T47D (cell line): ENCODE results near the gene PRKCA.

ENCODE experiments used
- DNase-seq, 2 experiments: peaks; one replicate each; pipeline versions ENCODE4 v3.0.0 to v3.0.0-alpha.2; 2011 to 2012; ENCODE audit warnings: low read depth in 1 of 2, low spot score in 1 of 2
- JUND ChIP-seq: IDR thresholded peaks from 2 replicates; pipeline ENCODE4 v1.6.1; 2012; ENCODE audit warnings: low read depth
- in situ Hi-C: cut with HindIII; loops from 2 replicates; pipeline ENCODE4 v1.10.0; 2016; ENCODE audit warnings: low sequenced_read_pairs, low pct_unique_long_range_greater_than_20kb

Gene PRKCA

DNA sequence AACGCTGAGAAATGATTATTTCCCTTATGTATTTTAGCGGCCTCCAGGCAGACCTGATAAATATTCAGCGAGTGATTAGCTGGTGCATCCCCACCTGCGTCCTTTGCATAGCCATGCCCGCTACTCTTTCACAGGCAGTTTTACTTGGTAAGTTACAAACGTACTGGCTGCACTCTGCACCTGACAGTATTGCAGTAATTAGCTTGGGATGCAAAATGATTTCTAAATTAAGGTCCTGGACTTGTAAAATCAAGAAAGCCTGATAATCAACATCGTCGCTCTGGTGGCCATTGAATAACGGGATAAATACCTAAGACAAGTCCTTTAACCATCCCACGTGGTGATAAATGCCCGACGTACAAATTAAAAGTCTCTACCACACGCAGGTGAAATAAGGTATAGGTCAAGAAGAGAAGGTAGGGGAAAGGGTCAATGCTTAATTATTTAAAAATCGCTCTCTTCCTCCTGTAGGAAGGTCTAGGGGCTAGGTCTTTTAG lies 998 bp upstream of the PRKCA start:
- no peak for DNase-seq
- TF ChIP-seq JUND = no peak
- in situ Hi-C loops = no loop called here

DNA sequence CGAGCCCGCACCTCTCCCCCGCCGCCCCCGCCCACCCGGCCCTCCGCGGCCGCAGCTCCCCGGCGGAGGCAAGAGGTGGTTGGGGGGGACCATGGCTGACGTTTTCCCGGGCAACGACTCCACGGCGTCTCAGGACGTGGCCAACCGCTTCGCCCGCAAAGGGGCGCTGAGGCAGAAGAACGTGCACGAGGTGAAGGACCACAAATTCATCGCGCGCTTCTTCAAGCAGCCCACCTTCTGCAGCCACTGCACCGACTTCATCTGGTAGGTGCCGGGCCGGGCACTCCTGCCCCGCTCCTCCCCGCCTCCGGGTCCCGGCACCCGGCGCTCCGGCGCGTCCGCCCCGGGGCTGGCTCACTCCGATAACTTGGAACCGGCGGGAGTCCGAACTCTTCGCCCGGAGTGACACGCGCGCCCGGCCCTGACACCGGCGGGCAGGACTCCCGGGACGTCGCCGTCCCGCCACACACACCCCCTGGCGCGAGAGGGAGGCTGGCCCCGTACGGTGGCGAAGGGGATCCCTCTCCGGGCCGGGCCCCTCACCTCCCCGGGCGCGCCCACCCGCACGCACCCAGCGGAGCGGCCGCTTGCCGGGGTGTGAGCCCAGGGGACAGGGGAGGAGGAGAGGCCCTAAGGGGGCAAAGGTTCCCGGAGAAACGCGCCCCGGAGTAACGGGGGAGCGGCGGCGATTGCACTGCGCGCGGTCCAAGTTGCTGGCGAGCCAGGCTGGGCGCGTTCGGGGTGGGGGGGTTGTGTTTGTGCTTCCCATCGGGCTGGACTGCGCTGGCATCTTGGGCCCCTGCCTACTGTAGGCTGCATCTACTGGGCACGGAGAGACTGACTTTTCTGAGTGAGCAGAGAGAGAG lies 581 bp downstream of the PRKCA start:
- in situ Hi-C loops = no loop called here
- DNase-seq = peak; percentile 21 to 74
- TF ChIP-seq JUND = no peak

DNA sequence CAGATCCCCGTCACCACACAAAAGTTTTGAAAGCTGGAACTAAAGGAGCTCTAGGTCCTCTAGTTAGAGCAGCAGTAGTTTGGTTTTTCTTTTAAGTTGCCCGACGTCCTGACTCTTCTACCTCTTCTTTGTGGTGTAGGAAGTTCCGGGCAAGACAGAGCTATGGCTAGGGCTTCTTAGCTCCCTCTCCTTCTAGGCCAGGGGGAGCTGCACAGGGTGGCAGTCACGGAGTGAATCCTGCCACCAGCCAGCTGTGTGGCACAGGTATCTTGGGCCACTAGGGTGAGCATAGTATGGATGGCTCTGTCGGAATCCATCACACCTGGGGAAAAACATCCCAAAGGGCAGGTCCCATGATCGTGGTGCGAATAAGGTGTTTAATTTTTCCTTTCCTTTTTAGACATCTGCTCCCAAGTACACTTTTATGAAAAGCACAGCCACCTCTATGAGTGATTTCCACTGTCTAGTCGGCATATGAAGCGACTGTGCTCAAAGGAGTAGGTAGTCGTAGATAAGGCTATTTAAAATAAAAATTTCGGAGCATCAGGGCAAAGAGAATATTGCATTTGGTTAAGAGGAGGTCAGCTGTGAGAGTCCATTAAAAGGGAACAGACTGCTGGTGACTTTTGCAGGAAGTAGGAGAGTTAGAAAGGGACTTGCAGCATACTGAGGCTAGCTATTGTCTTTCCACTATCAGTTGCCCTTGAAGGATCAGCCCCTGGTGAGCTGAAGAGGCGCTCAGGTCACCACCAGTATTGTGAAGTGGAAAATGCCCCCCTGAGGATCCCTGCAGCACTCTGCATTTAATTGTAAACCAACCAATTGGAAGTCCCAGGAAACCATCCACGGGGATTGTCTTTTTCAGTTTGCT lies 2.1 kb downstream of the PRKCA start:
- peak in 1 of 2 experiments; percentile 52 for DNase-seq

DNA sequence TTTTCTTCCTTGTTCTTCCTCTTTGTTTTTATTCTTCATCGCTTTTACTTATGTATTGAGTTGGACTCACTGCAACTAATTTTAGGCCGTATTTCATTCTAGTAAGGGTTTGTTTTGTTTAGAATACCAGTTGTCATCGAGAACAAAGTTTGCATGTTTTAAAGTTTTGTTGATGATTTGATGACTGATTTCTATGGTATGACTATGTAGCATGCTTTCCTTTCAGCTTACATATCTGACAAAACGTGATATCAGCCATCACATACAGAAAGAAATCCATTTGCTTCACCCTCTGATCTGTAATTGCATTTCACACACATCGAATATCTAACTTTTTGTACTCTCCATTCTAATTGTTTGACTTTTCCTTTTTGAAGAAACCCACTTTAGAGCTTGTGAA lies 4.0 kb downstream of the PRKCA start:
- TF ChIP-seq JUND = no peak
- in situ Hi-C loops = no loop called here
- no peak for DNase-seq

More for the DNA sequence above, 2.1 kb downstream of the PRKCA start:
- no peak for TF ChIP-seq JUND
- in situ Hi-C loops = no loop called here

DNA sequence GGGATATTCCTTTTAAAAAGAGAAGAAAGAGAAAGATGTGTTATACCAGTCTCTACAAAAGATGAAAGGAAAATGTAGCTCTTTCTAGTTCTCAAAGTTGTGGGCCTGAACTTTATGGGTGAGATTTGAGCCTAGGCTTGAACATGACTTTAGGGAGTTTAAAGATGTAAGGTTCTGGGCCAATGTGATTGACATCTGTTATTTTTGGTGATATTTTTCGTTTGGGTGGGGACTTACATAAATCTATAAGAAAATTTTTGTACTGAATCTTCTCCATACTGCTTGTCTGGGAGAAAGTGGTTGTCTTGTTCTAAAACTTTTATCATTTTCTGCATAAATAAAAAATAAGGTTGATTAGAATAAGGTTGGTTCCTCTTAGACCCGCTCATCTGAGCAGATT lies 4.8 kb downstream of the PRKCA start:
- TF ChIP-seq JUND = no peak
- in situ Hi-C loops = no loop called here
- DNase-seq = no peak

DNA sequence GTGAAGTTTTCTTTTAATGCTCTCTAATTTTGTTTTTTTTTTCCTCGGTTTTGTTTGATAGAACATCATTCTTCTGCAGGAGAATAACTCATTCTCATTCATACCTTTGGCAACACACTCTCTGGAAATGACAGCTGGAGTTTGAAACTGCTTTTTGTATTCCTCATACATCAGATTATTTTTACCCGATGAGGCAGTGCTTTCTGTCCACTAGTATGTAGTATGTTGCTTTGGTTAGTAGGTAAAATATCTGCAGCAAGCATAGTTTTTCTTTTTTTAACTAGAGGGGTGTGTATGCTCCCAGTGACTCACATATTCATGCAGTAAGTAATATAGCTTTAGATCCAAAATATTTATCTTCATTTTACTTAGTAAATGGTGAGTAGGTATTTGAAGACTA lies 6.4 kb downstream of the PRKCA start:
- no peak for DNase-seq
- in situ Hi-C loops = no loop called here
- TF ChIP-seq JUND = no peak

DNA sequence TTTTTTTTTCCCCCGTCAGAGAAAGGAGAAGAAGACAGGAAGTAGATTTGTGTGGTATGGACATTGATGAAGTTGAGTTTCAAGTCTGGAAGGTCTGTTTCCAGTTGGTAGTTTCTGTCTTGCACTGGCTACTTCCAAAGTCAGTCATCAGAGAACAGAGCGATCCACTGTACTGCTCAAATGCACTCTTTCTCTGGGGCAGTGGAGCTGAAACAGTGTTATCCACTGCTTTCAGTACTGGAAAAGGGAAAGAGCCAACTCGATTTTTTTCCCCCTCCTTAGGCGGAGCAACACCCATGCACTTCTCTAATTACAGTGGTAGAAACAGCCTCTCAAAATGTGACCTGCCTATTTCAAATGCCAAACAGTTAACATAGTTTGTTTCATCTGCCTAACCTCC lies 7.4 kb downstream of the PRKCA start:
- TF ChIP-seq JUND = no peak
- DNase-seq = no peak
- in situ Hi-C loops = no loop called here

DNA sequence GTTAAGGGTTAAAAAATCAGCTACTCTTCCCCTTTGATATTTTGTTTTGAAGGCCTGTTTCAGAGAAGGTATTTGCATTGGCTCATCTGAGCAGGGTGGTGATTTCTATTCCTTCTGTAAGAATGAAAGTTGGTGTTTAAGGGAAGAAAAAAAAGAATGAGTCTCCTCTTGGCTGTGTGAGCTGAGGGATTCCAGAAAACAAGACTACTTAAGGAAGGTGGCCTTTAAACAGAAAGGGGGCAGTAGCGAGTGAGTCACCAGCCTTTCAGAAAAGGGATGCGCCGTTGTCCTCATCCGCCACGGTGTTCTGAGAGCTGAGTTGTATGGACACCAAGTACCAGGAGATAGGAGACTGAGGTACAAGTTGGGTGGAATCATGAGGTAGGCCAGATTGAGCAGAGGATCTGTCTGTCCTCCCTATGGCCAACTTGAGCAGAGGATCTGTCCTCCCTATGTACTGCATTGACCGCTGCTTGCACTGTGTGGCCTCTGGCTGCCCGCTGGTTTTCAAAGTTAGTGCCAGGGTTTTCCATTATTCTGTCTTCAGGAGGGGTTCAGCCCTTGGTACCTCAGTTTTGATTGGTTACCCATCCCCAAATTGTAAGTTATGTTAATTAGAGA lies 8.2 kb downstream of the PRKCA start:
- DNase-seq = no peak
- in situ Hi-C loops = no loop called here
- no peak for TF ChIP-seq JUND

DNA sequence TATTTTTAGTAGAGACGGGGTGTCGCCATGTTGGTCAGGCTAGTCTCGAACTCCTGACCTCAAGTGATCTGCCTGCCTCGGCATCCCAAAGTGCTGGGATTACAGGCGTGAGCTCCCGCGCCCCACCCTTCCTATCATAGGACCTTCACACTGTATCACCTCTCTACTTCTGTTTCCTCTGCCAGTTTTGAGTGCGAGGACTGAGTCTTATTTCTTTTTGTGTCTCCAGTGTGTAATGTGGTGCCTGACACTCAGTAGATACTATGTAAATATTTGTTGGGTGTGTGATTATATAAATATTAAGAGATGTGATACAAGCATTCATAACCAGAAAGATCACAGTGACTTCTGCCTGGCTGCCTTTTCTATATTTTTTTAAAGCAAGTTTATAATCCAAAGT lies 10.5 kb downstream of the PRKCA start:
- no peak for TF ChIP-seq JUND
- no peak for DNase-seq
- in situ Hi-C loops = no loop called here

DNA sequence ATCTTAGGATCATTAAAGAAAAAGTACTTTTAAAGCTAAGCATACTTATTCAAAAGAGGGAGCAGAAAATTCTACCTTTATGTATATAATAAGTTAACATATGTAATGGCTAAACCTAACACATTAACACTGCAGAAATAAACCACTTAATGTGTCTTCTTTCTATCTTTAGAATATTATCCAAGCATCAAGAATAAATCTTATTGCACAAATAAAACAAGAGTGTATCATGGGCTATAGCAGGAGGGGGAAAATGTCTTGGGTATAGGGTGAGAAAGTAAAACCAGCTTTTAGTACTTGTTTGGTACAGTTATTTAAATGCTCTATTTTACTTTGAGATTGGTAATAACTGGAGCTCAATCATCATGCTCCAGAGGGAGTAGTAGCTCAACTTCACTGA lies 10.9 kb downstream of the PRKCA start:
- in situ Hi-C loops = no loop called here
- TF ChIP-seq JUND = no peak
- DNase-seq = no peak

DNA sequence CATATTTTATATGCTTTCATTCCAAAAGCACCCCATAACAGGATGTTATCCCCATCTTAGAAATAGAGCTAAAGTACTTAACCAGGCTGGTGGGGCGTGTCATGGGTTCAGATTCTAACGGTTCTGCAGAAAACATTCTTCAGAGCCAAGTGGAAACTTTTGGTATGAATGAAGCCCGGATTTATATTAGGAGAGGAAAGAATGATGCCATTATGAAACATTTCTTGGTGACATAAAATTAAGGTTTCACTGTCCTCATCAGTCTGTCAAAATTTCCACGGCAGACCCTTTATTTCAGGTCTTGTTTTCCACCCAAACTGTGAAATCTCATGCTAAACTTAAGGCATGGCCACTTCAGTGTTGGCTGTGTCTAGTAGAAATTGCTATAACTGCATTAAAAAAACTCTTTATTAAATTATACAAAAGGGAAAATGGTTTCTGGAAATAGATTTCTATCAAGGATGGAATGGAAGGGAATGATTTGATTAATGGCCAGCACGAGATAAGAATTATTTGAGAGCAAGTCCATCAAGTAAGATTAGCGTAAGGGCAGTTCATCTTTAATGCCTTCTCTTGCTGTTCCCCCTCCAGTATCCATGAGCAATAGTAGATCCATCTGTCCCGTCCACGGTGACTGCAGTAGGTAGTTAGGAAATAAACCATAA lies 11.7 kb downstream of the PRKCA start:
- TF ChIP-seq JUND = no peak
- in situ Hi-C loops = no loop called here
- DNase-seq = no peak

DNA sequence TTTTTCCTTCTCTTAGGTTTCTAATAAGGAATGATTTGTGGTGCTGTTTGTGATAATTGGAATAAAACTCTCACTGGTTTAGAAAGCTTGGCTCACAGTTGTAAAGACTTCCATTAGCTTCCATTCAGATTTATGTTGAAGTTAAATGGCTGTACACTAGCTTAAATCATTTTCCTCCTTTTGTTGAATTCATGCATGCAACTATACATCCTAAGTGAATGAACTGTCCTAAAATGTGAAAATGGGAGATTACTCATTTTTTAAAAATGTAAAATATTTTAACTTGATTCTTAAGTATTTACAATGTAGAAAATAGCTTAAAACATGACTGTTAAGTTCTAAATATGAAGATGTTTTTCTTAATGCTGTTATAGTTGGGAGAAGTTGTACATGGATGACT lies 15.2 kb downstream of the PRKCA start:
- TF ChIP-seq JUND = no peak
- DNase-seq = no peak
- in situ Hi-C loops = no loop called here
